Neural cell (in vitro differentiated cells): ENCODE results near the gene SPATA32. TPM values are rescaled to one million over a fixed set of nuclear protein-coding genes. Genes with fewer than 3 reads are reported as not detected.
"Not testable (repeated sequence)": the region's sequence is repeated elsewhere in the genome, so short reads cannot be mapped to it uniquely, and the experiment has no call there.

Source experiments
- H2AFZ ChIP-seq: fragments of 200-600, 300-800 bp; sonication (generic), shearing (Covaris generic); 2 replicates; pipeline ENCODE4 v1.6.0; 2014; ENCODE audit warnings: low read depth, mild to moderate bottlenecking, antibody characterized with exemption, low read length, moderate library complexity
- H3F3A ChIP-seq: fragments of 200-600 bp; shearing (Covaris generic); 2 replicates; pipeline ENCODE4 v1.6.1; 2016; ENCODE audit warnings: mild to moderate bottlenecking, moderate library complexity, mixed read lengths, antibody characterized with exemption, low read length; ENCODE audit not compliant: insufficient read depth, poor library complexity, severe bottlenecking
- H3K27ac ChIP-seq: fragments of 200-600, 300-800 bp; sonication (generic), shearing (Covaris generic); 2 replicates; pipeline ENCODE4 v1.5.1; 2014; ENCODE audit warnings: mild to moderate bottlenecking, low read length, moderate library complexity
- H3K27me3 ChIP-seq: fragments of 300-800, 200-600 bp; sonication (generic), shearing (Covaris generic); 2 replicates; pipeline ENCODE4 v1.6.0; 2014; ENCODE audit warnings: mild to moderate bottlenecking, low read depth, low read length, moderate library complexity; ENCODE audit not compliant: insufficient read depth
- H3K36me3 ChIP-seq: fragments of 300-800, 200-600 bp; sonication (generic), shearing (Covaris generic); 2 replicates; pipeline ENCODE4 v1.5.1; 2014; ENCODE audit warnings: mild to moderate bottlenecking, antibody characterized with exemption, low read length, moderate library complexity; ENCODE audit not compliant: insufficient read depth
- H3K4me2 ChIP-seq: fragments of 300-800, 200-600 bp; sonication (generic), shearing (Covaris generic); 2 replicates; pipeline ENCODE4 v1.6.0; 2014; ENCODE audit warnings: mild to moderate bottlenecking, low read length
- H3K4me3 ChIP-seq: fragments of 300-800, 200-600 bp; sonication (generic), shearing (Covaris generic); 2 replicates; pipeline ENCODE4 v1.5.1; 2014; ENCODE audit warnings: mild to moderate bottlenecking, low read length, moderate library complexity
- H3K79me2 ChIP-seq: fragments of 200-600 bp; shearing (Covaris generic); replicated peaks from 2 replicates; pipeline ENCODE4 v1.6.0; 2014; ENCODE audit warnings: mild to moderate bottlenecking, low read length, moderate library complexity; ENCODE audit not compliant: insufficient read depth
- H3K9ac ChIP-seq: fragments of 300-800, 200-600 bp; sonication (generic), shearing (Covaris generic); 2 replicates; pipeline ENCODE4 v1.6.1; 2016; ENCODE audit warnings: mild to moderate bottlenecking, low read length, mixed read lengths
- H3K9me2 ChIP-seq: fragments of 200-600 bp; shearing (Covaris generic); 2 replicates; pipeline ENCODE4 v1.6.1; 2016; ENCODE audit warnings: mild to moderate bottlenecking, low read length, mixed read lengths; ENCODE audit not compliant: insufficient read depth
- H3K9me3 ChIP-seq: fragments of 200-600, 300-800 bp; sonication (generic), shearing (Covaris generic); 2 replicates; pipeline ENCODE4 v1.6.1; 2016; ENCODE audit warnings: mild to moderate bottlenecking, mixed run types, low read length, moderate library complexity, mixed read lengths
- H4K20me1 ChIP-seq: fragments of 200-600 bp; shearing (Covaris generic); 2 replicates; pipeline ENCODE4 v1.6.1; 2016; ENCODE audit warnings: mild to moderate bottlenecking, mixed run types; ENCODE audit not compliant: insufficient read depth
- EP300 ChIP-seq: fragments of 450-650 bp; conservative IDR thresholded peaks from 2 replicates; pipeline ENCODE4 v1.6.1; 2014; ENCODE audit warnings: antibody characterized with exemption, mild to moderate bottlenecking, moderate library complexity; ENCODE audit not compliant: poor library complexity, severe bottlenecking
- EZH2 ChIP-seq: fragments of 200-600, 300-800 bp; shearing (Covaris generic), sonication (generic); IDR thresholded peaks from 2 replicates; pipeline ENCODE4 v1.6.1; 2014; ENCODE audit warnings: antibody characterized with exemption, low read length, borderline replicate concordance, mild to moderate bottlenecking; ENCODE audit not compliant: insufficient read depth, poor library complexity, severe bottlenecking
- MXI1 ChIP-seq: fragments of 450-650 bp; conservative IDR thresholded peaks from 2 replicates; pipeline ENCODE4 v1.6.1; 2014; ENCODE audit warnings: antibody characterized with exemption, mild to moderate bottlenecking; ENCODE audit not compliant: poor library complexity, severe bottlenecking
- POLR2AphosphoS5 ChIP-seq: IDR thresholded peaks from 2 replicates; pipeline ENCODE4 v1.6.1; 2012
- RAD21 ChIP-seq: fragments of 450-650 bp; conservative IDR thresholded peaks from 2 replicates; pipeline ENCODE4 v1.6.1; 2014; ENCODE audit warnings: antibody characterized with exemption, mild to moderate bottlenecking, moderate library complexity
- SMC3 ChIP-seq: fragments of 450-650 bp; conservative IDR thresholded peaks from 2 replicates; pipeline ENCODE4 v1.6.1; 2014; ENCODE audit warnings: antibody characterized with exemption, mild to moderate bottlenecking, moderate library complexity; ENCODE audit not compliant: poor library complexity
- TAF1 ChIP-seq: IDR thresholded peaks from 2 replicates; pipeline ENCODE4 v1.6.1; 2012; ENCODE audit warnings: low read depth
- polyA plus RNA-seq: library from polyadenylated mRNA; depleted of rRNA; stranded (reverse); fragments of >200 nt; gene quantifications from 2 replicates; pipeline ENCODE4 v1.2.3, GENCODE V29; 2014
- TF ChIP-seq, protein P1 (sequence below): IDR thresholded peaks from 2 replicates; pipeline ENCODE4 v1.6.1; 2012; ENCODE audit warnings: borderline replicate concordance
- TF ChIP-seq, protein P2 (sequence below): fragments of 450-650 bp; IDR thresholded peaks from 2 replicates; pipeline ENCODE4 v1.5.1; 2014; ENCODE audit warnings: antibody characterized with exemption, mild to moderate bottlenecking, moderate library complexity; ENCODE audit not compliant: poor library complexity, severe bottlenecking

Gene SPATA32
- polyA plus RNA-seq, 1 donor from 2014 or later = not detected

DNA sequence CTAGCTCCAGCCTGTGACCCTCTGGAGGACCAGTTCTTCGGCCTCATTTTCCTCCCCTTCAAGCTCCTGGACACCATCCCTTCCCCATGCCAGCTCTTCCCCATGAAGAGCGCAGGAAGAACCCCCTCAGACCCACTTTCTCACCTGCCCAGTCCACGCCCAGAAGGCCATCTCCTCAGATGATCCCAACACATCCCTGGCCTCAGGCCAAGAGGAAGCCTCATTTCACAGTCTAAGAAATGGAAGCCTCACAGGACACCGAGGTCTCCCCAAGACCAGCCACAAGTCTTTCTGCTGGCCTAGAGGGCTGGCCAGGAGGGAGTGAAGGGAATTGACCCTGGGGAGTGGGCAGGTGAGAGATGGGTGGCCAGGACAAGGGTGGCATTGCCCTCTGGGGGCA, 8.0 kb downstream of the SPATA32 start:
- H3K4me3 ChIP-seq = no peak overlapping the region
- H3K36me3 ChIP-seq = no peaks in the 10 kb centered on the region
- no peak overlapping the region for H3K4me2 ChIP-seq
- no peaks in the 10 kb centered on the region for H3K9me3 ChIP-seq
- H2AFZ ChIP-seq = no peak overlapping the region
- no peak overlapping the region for H3K27ac ChIP-seq
- TF ChIP-seq RAD21 (no peak), EP300 (no peak), TAF1 (no peak), EZH2 (no peak), SMC3 (no peak), POLR2AphosphoS5 (no peak), MXI1 (no peak)
- TF ChIP-seq, protein P1, sequence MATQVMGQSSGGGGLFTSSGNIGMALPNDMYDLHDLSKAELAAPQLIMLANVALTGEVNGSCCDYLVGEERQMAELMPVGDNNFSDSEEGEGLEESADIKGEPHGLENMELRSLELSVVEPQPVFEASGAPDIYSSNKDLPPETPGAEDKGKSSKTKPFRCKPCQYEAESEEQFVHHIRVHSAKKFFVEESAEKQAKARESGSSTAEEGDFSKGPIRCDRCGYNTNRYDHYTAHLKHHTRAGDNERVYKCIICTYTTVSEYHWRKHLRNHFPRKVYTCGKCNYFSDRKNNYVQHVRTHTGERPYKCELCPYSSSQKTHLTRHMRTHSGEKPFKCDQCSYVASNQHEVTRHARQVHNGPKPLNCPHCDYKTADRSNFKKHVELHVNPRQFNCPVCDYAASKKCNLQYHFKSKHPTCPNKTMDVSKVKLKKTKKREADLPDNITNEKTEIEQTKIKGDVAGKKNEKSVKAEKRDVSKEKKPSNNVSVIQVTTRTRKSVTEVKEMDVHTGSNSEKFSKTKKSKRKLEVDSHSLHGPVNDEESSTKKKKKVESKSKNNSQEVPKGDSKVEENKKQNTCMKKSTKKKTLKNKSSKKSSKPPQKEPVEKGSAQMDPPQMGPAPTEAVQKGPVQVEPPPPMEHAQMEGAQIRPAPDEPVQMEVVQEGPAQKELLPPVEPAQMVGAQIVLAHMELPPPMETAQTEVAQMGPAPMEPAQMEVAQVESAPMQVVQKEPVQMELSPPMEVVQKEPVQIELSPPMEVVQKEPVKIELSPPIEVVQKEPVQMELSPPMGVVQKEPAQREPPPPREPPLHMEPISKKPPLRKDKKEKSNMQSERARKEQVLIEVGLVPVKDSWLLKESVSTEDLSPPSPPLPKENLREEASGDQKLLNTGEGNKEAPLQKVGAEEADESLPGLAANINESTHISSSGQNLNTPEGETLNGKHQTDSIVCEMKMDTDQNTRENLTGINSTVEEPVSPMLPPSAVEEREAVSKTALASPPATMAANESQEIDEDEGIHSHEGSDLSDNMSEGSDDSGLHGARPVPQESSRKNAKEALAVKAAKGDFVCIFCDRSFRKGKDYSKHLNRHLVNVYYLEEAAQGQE = no peak
- TF ChIP-seq, protein P2, sequence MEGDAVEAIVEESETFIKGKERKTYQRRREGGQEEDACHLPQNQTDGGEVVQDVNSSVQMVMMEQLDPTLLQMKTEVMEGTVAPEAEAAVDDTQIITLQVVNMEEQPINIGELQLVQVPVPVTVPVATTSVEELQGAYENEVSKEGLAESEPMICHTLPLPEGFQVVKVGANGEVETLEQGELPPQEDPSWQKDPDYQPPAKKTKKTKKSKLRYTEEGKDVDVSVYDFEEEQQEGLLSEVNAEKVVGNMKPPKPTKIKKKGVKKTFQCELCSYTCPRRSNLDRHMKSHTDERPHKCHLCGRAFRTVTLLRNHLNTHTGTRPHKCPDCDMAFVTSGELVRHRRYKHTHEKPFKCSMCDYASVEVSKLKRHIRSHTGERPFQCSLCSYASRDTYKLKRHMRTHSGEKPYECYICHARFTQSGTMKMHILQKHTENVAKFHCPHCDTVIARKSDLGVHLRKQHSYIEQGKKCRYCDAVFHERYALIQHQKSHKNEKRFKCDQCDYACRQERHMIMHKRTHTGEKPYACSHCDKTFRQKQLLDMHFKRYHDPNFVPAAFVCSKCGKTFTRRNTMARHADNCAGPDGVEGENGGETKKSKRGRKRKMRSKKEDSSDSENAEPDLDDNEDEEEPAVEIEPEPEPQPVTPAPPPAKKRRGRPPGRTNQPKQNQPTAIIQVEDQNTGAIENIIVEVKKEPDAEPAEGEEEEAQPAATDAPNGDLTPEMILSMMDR = no peak
- H3F3A ChIP-seq = no peaks in the 10 kb centered on the region
- H3K27me3 ChIP-seq = no peaks in the 10 kb centered on the region
- no peak overlapping the region for H3K9ac ChIP-seq
- H3K79me2 ChIP-seq = no peaks in the 10 kb centered on the region
- no peaks in the 10 kb centered on the region for H4K20me1 ChIP-seq
- no peaks in the 10 kb centered on the region for H3K9me2 ChIP-seq

DNA sequence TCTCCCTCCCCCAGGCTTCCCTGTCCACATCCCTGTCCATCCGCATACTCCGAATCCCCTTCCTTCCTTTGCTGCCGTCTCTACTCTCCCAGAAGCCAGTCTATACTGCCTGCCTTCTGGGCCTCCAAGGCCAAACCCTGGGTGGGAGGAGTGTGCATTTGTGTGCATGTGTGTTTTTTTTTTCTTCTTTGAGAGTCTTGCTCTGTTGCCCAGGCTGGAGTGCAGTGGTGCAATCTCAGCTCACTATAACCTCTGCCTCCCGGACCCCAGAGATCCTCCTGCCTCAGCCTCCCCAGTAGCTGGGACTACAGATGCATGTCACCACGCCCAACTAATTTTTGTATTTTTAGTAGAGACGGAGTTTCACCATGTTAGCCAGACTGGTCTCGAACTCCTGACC, 8.7 kb downstream of the SPATA32 start:
- H3K27me3 ChIP-seq, H3K4me3 ChIP-seq, H3K9me3 ChIP-seq, H2AFZ ChIP-seq, H3K4me2 ChIP-seq, H3K36me3 ChIP-seq, H3K9me2 ChIP-seq, H3K27ac ChIP-seq, H4K20me1 ChIP-seq, H3F3A ChIP-seq, H3K79me2 ChIP-seq, H3K9ac ChIP-seq: not testable (repeated sequence)

DNA sequence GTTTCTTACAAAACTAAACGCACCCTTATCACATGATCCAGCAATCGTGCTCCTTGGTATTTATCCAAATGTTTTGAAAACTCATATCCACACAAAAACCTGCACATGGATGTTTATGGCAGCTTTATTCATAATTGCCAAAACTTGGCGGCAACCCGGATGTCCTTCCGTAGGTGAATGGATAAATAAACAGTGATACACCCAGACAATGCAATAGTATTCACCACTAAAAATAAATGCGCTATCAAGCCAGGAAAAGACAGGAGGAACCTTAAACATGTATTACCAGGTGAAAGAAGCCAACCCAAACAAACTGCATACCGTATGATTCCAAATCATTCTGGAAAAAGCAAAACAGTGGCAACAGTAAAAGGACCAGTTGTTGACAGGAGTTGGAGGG, 10.0 kb downstream of the SPATA32 start:
- Histone ChIP-seq H3K27me3 (peaks cover 15% of the 10 kb centered on the region), H3K9me3 (no peaks in the 10 kb centered on the region), H3K27ac (no peak overlapping the region), H3K36me3 (no peaks in the 10 kb centered on the region), H3K79me2 (no peaks in the 10 kb centered on the region), H3K4me2 (no peak overlapping the region), H3F3A (no peaks in the 10 kb centered on the region), H4K20me1 (no peaks in the 10 kb centered on the region), H3K9me2 (no peaks in the 10 kb centered on the region), H2AFZ (no peak overlapping the region), H3K4me3 (no peak overlapping the region), H3K9ac (no peak overlapping the region)
- no peak for TF ChIP-seq SMC3
- TF ChIP-seq, protein P2 = no peak
